ENCODE data around the gene DHRS9.
A peak's percentile ranks its signal among the peaks of the same experiment; 100 is the strongest.

The DHRS9 gene

DNA sequence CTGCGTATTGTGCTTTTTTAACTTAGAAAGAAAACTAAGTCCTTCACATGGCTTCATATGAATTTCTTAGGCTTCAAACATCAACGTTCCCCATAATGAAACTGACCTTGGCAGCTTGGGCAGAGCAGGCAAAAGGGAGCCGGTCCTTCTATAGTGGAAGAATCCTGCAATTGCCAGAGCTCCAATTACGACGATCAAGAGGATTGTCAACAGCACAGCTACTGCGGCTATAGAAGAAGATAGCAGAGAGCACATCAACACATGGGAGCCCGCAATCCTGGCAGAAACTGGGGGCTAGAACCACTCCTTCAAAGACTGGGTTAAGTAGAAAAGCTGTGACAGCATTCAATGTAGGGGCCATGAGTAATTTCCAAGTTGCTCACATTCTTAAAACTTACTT, 69.8 kb downstream of the DHRS9 start:
- DNase-seq, result no peak

- no peak for DNase-seq
Observed at GRCh38 chr2:169139993-169140767, 70.8 kb downstream of the DHRS9 start.

DNA sequence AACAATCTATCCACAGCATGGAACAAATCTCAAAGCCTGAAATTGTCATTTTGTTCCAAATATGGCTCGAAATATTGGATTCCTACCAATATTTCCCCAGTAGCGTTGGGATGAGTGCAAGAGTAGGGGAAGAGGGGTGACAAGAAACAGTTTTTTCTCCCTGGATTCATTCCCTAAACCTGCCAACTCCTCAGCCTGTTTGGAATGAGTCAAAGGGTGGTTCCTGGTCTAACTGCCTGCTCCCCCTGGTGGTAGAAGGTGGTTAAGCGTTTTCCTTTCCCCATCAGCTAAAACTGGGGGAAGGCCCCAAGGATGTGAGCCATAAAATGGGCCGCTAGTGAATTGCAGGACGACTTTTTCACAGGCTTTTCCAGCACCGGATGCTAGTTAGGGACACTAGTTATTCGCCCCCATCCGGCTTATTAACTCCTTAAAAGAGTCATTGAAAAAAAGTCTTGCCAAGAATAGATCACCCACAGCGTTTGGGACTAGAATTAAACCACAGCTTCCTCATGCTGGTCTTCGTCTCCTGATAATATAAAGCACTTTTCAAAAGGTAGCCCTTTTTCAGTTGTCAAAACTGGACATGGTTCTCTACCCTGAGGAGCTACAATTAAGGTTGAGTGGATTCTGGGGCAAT, 72.5 kb downstream of the DHRS9 start:
- peak; percentile 64 for DNase-seq

DNA sequence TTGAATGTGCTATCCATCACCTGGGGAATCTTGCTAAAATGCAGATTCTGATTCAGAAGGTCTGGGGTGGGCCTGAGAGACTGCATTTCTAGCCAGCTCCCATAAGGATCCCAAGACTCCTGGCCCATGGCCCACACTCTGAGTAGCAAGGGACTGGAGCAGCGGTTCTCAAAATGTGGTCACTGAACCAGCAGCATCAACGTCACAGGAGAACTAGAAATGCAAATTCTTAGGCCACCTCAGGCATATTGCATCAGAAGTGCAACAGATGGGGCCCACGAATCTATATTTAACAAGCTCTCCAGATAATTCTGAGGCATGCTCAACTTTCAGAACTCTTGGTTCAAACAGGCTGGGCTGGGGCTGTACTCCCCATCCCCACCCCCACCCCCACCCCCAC, 74.6 kb downstream of the DHRS9 start:
- no peak for DNase-seq

Data from CD4-positive, alpha-beta T cell treated with Interleukin-12 subunit alpha and Interleukin-12 subunit beta, for 1 hour (primary cell).